HG03045 (cell line): ENCODE results near the gene HADHA.
A peak's percentile ranks its signal among the peaks of the same experiment; 100 is the strongest.

Source experiments
- ATAC-seq: cut with Tn5 transposase; IDR thresholded peaks from one replicate; pipeline ENCODE4 v1.9.1; 2021; ENCODE audit warnings: mild to moderate bottlenecking, moderate library complexity; ENCODE audit not compliant: unreplicated experiment

HADHA gene

DNA sequence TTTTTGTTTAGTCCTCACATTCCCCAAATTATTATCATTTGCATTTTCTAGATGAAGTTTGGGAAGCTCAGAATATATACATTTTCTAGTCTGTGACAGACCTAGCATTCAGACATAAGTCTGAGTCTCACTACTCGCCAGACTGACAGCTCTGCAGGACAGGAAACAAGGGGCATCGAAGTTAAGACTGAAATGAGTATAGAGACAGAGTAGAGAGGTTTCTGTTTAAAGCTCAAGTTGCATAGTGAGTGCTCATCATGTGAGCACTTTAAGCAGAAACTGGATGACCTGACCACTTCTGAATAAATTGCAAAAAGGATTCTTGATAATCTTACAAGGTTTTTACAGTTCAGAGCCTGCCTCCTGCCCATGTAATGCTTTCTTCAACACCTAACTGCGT is 1.4 kb upstream of the HADHA start:
- ATAC-seq: peak; percentile 43

- ATAC-seq: peak; percentile 13
Measured at GRCh38 chr2:26245231-26245732, 850 bp upstream of the HADHA start.

DNA sequence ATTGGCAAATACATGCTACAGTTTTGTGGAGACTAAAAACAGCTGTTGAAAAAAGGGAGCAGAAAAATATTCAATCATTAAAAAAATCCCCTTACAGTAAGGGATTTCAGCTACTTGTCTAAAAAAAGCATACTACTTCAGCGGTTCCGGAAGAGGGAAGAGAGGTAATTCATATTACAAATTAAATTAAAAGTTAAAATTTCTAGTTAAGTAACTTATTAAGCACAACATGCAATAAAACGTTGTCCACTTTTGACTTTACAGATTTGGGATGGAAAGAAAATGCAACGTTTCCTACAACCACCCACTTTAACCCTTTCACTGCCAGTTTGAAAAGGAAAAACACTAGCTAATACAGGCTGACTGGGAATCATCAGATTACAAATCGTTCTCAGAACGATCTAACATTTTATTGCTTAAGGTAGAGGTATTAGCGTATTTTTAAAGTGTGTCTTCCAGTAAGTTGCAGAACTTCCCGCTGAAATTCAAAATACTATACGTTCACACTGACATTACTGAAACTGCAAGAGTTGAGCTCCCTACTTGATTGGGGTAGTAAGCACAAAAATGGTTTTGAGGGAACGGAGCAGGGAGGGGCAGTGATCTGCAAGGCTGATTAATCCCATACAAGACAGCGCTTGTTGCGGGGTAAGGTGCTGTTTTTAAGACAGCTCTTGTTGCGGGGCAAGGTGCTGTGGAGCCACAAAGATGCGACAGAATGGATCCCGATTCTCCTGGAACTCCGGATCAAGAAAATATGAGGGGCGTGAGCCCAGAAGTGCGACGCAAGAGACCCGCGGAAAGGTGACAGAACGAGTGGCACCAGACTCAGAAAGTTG is 743 bp downstream of the HADHA start:
- ATAC-seq: no peak

- no peak for ATAC-seq
Measured at GRCh38 chr2:26241928-26242436, 2.5 kb downstream of the HADHA start.

GRCh38 chr2:26238311-26238958 is 6.0 kb downstream of the HADHA start:
- ATAC-seq: no peak

DNA sequence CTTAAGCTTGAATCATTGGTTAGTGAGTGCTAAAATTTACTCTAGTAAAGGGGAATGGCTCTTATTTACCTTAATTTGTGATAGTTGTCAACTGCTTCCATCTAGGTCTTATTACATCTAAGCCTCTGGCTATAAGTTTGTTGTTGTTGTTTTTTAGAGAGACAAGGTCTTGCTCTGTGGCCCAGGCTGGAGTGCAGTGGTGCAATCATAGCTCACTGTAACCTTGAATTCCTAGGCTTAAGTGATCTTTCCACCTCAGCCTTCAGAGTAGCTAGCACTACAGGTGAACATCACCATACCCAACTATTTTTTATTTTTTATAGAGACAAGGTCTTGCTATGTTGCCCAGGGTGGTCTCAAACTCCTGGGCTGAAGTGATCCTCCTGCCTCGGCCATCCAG is 6.6 kb downstream of the HADHA start:
- no peak for ATAC-seq

GRCh38 chr2:26235089-26235488 is 9.3 kb downstream of the HADHA start:
- no peak for ATAC-seq

GRCh38 chr2:26230806-26231205 is 13.6 kb downstream of the HADHA start:
- ATAC-seq: no peak

DNA sequence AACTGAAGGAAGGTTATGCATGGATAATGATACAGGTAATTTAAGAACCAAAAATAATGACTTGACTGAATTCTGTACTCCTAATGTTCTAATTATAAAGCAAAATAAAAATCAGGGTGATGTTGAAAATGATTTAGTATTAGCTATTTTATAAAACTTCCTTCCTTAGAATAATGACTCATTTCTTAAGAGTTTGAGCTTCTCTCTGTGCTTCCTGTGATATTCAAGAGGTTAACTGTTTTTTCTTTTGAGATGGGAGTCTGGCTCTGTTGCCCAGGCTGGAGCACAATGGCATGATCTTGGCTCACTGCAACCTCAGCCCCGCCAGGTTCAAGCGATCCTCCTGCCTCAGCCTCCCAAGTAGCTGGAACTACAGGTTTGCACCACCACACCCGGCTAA is 14.8 kb downstream of the HADHA start:
- ATAC-seq: no peak

GRCh38 chr2:26224095-26224494 is 20.3 kb downstream of the HADHA start:
- ATAC-seq: no peak

- no peak for ATAC-seq
Measured at GRCh38 chr2:26223018-26223417, 21.4 kb downstream of the HADHA start.

- no peak for ATAC-seq
Measured at GRCh38 chr2:26217720-26218119, 26.7 kb downstream of the HADHA start.

- ATAC-seq: no peak
Measured at GRCh38 chr2:26216587-26216986, 27.8 kb downstream of the HADHA start.

- no peak for ATAC-seq
Measured at GRCh38 chr2:26215833-26216232, 28.6 kb downstream of the HADHA start.

DNA sequence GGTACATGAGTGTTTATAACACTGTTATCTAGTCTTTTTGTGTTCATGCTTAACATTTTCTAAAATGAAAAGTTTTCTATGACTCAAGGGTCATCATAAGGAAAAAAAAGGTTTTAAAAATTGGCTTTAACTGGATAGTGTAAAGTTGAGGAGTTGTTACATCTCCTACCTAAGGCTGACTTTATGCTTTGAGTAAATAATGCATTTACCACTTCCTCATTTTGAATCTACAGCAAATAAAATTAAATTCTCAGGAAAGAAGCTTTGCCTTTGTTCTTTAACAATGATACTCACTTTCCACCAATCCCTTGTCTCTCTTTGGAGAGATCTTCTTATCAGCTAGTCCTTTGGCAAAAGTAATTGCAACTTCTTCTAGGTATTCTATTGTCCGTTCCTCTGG is 29.7 kb downstream of the HADHA start:
- no peak for ATAC-seq

- no peak for ATAC-seq
Measured at GRCh38 chr2:26212011-26212410, 32.4 kb downstream of the HADHA start.

GRCh38 chr2:26203906-26204305 is 40.5 kb downstream of the HADHA start:
- ATAC-seq: no peak

DNA sequence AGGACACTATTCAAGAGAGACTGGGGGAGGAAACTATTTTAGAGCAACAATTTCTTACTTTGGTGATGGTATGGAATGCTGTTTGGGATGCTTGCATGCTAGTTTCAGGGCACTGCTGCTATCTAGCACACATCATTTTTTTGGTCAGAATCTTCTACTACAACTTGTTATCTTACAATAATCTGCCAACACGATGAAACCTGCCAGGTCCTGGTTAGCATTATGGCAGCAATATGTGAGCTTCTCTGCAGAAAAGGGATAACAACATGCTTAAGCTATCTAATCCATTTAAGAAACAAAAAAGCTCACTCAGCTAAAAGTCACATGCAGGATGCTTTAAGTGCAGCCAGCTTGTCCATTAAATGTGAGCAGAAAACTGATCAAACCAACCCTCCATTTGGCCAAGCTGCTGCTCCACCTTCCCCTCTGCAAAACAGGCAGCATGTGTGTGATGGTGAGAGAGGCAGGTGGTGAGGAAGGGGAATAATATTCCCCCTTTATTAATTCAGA is 41.4 kb downstream of the HADHA start:
- ATAC-seq: no peak

DNA sequence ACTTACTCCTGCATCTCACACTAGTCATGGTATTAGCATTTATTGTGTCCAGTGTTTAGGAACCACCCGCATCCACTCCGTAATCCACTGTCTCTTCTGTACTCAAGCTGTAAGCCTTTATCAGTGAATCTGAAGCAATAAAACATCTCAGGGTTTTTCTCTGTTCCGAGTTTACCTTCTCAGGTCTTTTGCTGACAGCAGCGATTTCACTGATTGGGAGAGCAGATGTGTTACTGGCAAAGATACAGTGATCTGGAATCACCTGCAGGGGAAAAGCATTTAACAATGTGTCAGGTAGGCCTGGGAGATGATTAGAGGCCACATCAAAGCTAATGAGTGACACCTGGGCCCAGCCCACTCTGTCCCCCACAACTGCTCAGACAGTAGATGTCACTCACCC is 46.9 kb downstream of the HADHA start:
- no peak for ATAC-seq

DNA sequence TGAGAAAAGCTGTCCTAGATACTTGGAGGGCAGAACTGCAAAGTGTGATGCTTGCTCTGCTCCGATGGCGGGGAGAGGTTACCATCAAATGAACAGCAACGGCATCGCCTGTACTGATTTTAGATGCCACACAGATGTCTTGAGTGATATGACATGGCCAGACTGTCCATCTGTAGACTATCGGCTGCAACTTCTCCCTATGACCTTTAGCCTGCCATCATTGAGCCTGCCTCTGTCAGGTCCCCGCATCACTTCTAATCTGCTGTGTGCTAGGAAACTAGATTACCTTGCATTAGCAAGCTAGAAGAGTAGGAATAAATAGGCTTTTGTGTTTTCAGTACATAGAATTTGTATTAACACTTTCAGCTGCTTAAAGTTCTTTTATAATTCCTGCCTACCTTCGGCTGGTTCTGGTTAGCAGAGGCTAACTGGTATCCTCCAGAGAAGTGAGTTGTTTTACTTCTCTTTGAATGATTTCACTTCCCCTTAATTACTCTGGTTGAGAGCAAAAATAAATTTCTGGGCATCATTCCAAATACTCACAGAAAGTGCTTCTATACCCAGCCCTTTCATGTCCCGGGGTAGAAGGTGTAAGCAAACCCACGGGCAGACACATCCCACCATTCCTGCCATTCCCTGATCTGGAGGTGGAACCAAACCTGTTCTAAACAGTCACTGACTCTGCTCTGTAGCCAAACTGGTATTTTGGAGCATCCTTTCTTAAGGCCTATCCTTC is 47.6 kb downstream of the HADHA start:
- no peak for ATAC-seq
